Measurements from ENCODE around the gene RD3L.

The RD3L gene

DNA sequence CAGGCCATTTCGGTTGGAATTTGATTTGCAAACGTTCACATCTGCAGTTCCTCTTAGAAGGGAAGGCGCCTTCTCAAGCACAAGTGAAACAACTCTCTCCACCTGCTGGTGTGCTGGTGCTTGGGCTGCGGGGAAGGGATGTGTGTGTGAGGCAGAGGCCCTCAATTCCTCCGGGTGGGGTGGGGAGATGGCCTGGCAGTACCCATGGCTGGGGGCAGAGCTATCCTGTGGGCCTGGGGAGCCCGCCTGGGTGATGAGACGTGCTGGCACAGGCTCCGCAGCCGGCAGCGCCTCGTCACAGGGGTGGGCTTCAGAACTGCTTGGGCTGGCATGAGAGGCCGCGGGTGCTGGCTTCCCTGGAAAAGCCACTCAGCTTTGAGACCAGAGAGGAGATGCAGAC lies 43.0 kb downstream of the RD3L start:
- H3K9me3 ChIP-seq = no peaks in the 10 kb centered on the region; the same call in 1 of the 2 replicates
- TF ChIP-seq, protein P1, sequence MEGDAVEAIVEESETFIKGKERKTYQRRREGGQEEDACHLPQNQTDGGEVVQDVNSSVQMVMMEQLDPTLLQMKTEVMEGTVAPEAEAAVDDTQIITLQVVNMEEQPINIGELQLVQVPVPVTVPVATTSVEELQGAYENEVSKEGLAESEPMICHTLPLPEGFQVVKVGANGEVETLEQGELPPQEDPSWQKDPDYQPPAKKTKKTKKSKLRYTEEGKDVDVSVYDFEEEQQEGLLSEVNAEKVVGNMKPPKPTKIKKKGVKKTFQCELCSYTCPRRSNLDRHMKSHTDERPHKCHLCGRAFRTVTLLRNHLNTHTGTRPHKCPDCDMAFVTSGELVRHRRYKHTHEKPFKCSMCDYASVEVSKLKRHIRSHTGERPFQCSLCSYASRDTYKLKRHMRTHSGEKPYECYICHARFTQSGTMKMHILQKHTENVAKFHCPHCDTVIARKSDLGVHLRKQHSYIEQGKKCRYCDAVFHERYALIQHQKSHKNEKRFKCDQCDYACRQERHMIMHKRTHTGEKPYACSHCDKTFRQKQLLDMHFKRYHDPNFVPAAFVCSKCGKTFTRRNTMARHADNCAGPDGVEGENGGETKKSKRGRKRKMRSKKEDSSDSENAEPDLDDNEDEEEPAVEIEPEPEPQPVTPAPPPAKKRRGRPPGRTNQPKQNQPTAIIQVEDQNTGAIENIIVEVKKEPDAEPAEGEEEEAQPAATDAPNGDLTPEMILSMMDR (IDR thresholded peaks at IDR 0.05; ENCODE audit: low read depth, low read length) = no peak
- no peak overlapping the region for H3K4me3 ChIP-seq (ENCODE audit: low read depth, low read length)
- H3K36me3 ChIP-seq = no peaks in the 10 kb centered on the region
- no peak for DNase-seq
- no peaks in the 10 kb centered on the region for H3K27me3 ChIP-seq
- H3K4me1 ChIP-seq = no peaks in the 10 kb centered on the region

DNA sequence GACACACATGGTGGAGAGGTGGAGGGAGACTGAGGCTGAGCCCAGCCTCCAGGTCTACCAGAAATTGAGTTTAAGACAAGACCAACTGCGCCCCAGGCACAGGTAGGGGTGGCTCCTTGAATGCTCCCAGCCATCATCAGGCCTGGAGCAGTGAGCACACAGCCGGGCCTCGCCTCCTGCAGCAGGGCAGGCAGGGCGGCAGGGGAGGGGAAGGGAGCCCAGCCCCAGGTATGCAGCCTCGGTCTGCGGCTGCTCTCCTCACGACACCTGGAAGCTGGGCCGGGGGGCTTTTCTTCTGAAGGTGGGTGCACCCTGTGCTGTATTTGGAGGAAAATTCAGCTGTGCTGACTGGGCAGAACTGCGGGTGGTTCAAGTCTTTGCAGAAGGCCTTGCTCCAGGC lies 43.6 kb downstream of the RD3L start:
- H3K4me1 ChIP-seq = no peaks in the 10 kb centered on the region
- DNase-seq = no peak
- H3K4me3 ChIP-seq (ENCODE audit: low read depth, low read length) = no peak overlapping the region
- H3K9me3 ChIP-seq = no peaks in the 10 kb centered on the region; the same call in 1 of the 2 replicates
- TF ChIP-seq, protein P1 (IDR thresholded peaks at IDR 0.05; ENCODE audit: low read depth, low read length) = no peak
- H3K27me3 ChIP-seq = no peaks in the 10 kb centered on the region
- H3K36me3 ChIP-seq = no peaks in the 10 kb centered on the region

DNA sequence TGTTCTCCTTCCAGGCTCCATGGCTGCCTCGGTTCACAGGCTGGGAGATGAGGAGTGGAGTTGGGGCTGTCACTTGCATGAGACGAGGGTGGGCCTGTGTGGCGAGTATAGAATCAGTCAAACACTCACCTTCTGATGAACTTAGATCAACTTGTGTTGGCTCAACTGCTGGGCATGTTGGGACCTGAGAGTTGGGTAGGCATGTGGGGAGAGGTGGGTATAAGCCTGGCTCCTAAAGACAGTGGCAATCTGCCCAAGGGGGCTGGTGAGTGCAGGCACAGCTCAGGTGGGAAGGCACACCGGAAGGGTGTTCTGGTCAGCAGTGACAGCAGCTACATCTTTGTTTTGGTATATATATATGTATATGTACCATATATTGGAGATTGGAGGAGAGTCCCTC lies 44.1 kb downstream of the RD3L start:
- Histone ChIP-seq H3K36me3 (no peaks in the 10 kb centered on the region), H3K27me3 (no peaks in the 10 kb centered on the region), H3K4me1 (no peaks in the 10 kb centered on the region), H3K4me3 (ENCODE audit: low read depth, low read length) (no peak overlapping the region), H3K9me3 (no peaks in the 10 kb centered on the region; the same call in 1 of the 2 replicates)
- TF ChIP-seq, protein P1 (IDR thresholded peaks at IDR 0.05; ENCODE audit: low read depth, low read length) = no peak
- DNase-seq = no peak

DNA sequence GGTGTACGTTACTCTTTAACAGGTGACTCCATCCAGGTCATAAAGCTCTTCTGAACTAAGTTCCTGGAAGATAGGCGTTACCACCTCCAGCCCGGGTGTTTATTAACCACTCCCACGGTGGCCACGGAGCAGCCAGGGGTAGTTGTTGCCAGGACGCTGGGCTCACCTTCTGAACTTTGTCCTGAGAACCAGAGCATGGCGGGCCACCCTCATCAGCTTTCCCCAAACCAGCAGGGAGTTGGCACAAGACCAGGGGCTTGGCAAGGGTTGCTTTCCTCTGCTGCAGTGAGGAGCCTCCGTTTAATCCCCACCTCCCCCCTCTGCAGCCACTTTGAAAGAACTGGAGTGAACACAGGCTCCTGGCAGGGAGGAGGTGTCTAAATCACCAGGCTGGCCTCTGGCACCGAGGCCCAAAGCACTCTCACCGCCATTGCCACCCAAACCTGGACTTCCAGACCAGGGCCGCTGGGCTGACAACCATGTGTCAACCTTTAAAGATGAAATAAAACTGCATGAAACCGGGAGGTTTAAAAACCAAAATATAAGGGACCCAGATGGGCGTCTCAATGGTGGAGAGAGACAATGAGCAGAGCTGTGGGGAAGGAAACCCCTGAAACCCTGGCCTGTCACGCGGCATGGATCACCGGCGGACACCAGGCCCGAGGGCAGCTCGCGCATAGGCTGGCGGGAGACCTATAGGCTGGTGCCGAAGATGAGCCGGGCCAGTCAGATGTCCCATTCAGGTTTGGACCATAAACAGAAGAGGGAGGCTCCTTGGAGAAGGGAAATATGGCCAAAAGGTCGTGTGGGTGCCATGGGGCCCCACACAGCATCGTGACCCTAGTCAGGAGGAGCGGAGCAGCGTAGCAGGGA lies 45.0 kb downstream of the RD3L start:
- no peak for DNase-seq
- Histone ChIP-seq H3K27me3 (no peaks in the 10 kb centered on the region), H3K4me1 (no peaks in the 10 kb centered on the region), H3K9me3 (no peaks in the 10 kb centered on the region; the same call in 1 of the 2 replicates), H3K4me3 (ENCODE audit: low read depth, low read length) (no peak overlapping the region), H3K36me3 (no peaks in the 10 kb centered on the region)
- TF ChIP-seq, protein P1 (IDR thresholded peaks at IDR 0.05; ENCODE audit: low read depth, low read length) = no peak

DNA sequence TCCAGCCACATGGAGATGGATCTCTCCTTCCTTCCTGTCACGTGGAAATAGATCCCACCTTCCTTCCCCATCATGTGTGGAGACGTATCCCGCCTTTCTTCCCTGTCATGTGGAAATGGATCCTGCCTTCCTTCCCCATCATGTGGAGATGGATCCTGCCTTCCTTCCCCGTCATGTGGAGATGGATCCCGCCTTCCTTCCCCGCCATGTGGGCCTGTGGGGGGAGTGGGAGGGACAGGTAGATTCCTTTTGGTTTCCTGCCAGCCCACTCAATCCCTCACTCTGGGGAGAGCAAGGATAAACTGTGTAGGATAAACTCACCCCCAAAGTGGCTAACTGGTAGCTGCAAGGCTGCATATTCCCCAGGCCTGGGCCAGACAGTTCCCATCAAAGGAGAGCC lies 45.8 kb downstream of the RD3L start:
- H3K4me3 ChIP-seq (ENCODE audit: low read depth, low read length) = no peak overlapping the region
- DNase-seq = no peak
- TF ChIP-seq, protein P1 (IDR thresholded peaks at IDR 0.05; ENCODE audit: low read depth, low read length) = no peak
- H3K36me3 ChIP-seq = no peaks in the 10 kb centered on the region
- H3K4me1 ChIP-seq = no peaks in the 10 kb centered on the region
- H3K9me3 ChIP-seq = no peaks in the 10 kb centered on the region; the same call in 1 of the 2 replicates
- H3K27me3 ChIP-seq = no peaks in the 10 kb centered on the region

DNA sequence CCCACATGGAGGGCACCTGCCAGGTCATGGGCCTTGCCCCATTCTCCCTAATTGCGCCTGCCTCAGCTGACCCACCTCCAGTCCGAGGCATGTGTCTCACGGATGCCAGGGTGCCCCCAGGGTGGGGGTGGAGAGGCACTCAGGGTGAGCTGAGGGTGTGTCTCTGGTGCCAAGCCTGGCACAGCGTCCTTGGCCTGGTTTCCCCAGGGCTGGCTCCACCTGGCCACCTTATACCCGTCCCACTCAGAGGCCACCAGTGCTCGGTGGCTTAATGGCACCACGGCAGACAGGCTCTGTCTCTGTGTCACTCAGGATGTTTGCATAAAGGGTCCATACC lies 47.6 kb downstream of the RD3L start:
- H3K27me3 ChIP-seq = no peaks in the 10 kb centered on the region
- H3K4me3 ChIP-seq (ENCODE audit: low read depth, low read length) = no peak overlapping the region
- H3K36me3 ChIP-seq = no peaks in the 10 kb centered on the region
- peaks cover under 1% of the 10 kb centered on the region; the same call in 1 of the 2 replicates for H3K4me1 ChIP-seq
- no peak for DNase-seq
- H3K9me3 ChIP-seq = no peaks in the 10 kb centered on the region
- TF ChIP-seq, protein P1 (IDR thresholded peaks at IDR 0.05; ENCODE audit: low read depth, low read length) = no peak
